BLaER1 (cell line): Measurements from ENCODE around the gene APLN.

Source experiments
- H3K27ac ChIP-seq: shearing (Covaris generic); formaldehyde crosslinking; 2 replicates; pipeline ENCODE4 v1.8.1; 2022
- H3K27me3 ChIP-seq: shearing (Covaris generic); formaldehyde crosslinking; 2 replicates; pipeline ENCODE4 v1.8.1; 2022
- H3K36me3 ChIP-seq: shearing (Covaris generic); formaldehyde crosslinking; 2 replicates; pipeline ENCODE4 v1.8.1; 2022
- H3K4me1 ChIP-seq: shearing (Covaris generic); formaldehyde crosslinking; 2 replicates; pipeline ENCODE4 v1.8.1; 2022
- H3K4me2 ChIP-seq: shearing (Covaris generic); formaldehyde crosslinking; 2 replicates; pipeline ENCODE4 v1.8.1; 2022
- H3K4me3 ChIP-seq: shearing (Covaris generic); formaldehyde crosslinking; 2 replicates; pipeline ENCODE4 v1.8.1; 2022
- H3K9ac ChIP-seq: shearing (Covaris generic); formaldehyde crosslinking; 2 replicates; pipeline ENCODE4 v1.8.1; 2022
- H3K9me3 ChIP-seq: shearing (Covaris generic); formaldehyde crosslinking; 2 replicates; pipeline ENCODE4 v1.8.1; 2022
- H4K20me1 ChIP-seq: shearing (Covaris generic); formaldehyde crosslinking; 2 replicates; pipeline ENCODE4 v1.8.1; 2022
- Cebpa-rat ChIP-seq: shearing (Covaris generic); IDR thresholded peaks from 2 replicates; pipeline ENCODE4 v1.8.1; 2022

APLN gene

GRCh38 chrX:129654652-129655546 is at the start of gene APLN:
APLN (minus strand) TSS chrX:129654956; CDS start chrX:129654630, 326 bp downstream.
- no peak for TF ChIP-seq Cebpa-rat
- Histone ChIP-seq H3K9ac (peak within 1 kb of the TSS; percentile 38; the same call in 1 of the 2 replicates), H3K36me3 (no peaks in the 10 kb centered on the region), H3K27ac (no peak within 1 kb of the TSS), H3K4me3 (peak within 1 kb of the TSS; percentile 67), H3K4me1 (peaks cover 16% of the 10 kb centered on the region), H4K20me1 (peaks cover 18% of the 10 kb centered on the region; the same call in 1 of the 2 replicates), H3K9me3 (peaks cover 17% of the 10 kb centered on the region), H3K27me3 (peaks cover 84% of the 10 kb centered on the region), H3K4me2 (peak within 1 kb of the TSS; percentile 81)

- Histone ChIP-seq H3K27me3 (peaks cover 80% of the 10 kb centered on the region), H3K36me3 (no peaks in the 10 kb centered on the region), H3K9me3 (peaks cover 16% of the 10 kb centered on the region), H3K9ac (no peak overlapping the region), H3K27ac (no peak overlapping the region), H3K4me3 (no peak overlapping the region), H3K4me2 (no peak overlapping the region), H4K20me1 (no peaks in the 10 kb centered on the region), H3K4me1 (peaks cover 52% of the 10 kb centered on the region)
- no peak for TF ChIP-seq Cebpa-rat
These were observed 49.7 kb upstream of the APLN start for GRCh38 chrX:129704491-129704890.

- 0 out of 2 replicates have a peak, but pooled peaks cover 3% of the 10 kb centered on the region for H3K9me3 ChIP-seq
- H3K36me3 ChIP-seq: no peaks in the 10 kb centered on the region
- TF ChIP-seq Cebpa-rat: no peak
- H3K4me1 ChIP-seq: peaks cover 63% of the 10 kb centered on the region
- peak overlapping the region; percentile 76 for H3K27ac ChIP-seq
- H4K20me1 ChIP-seq: no peaks in the 10 kb centered on the region
- peak overlapping the region; percentile 75 for H3K4me2 ChIP-seq
- 0 out of 2 replicates have a peak overlapping the region, but pooled peaks have one; percentile 18 for H3K4me3 ChIP-seq
- peak overlapping the region; percentile 38; the same call in 1 of the 2 replicates for H3K9ac ChIP-seq
- peaks cover 94% of the 10 kb centered on the region for H3K27me3 ChIP-seq
These were observed 46.9 kb upstream of the APLN start for GRCh38 chrX:129701624-129702069.

GRCh38 chrX:129700536-129700935 is 45.8 kb upstream of the APLN start:
- Histone ChIP-seq H3K9me3 (0 out of 2 replicates have a peak, but pooled peaks cover 3% of the 10 kb centered on the region), H4K20me1 (no peaks in the 10 kb centered on the region), H3K36me3 (no peaks in the 10 kb centered on the region), H3K4me1 (peaks cover 52% of the 10 kb centered on the region), H3K9ac (no peak overlapping the region), H3K4me2 (peak overlapping the region; percentile 75), H3K27me3 (peaks cover 96% of the 10 kb centered on the region), H3K27ac (peak overlapping the region; percentile 76), H3K4me3 (no peak overlapping the region)
- no peak for TF ChIP-seq Cebpa-rat

- no peak for TF ChIP-seq Cebpa-rat
- Histone ChIP-seq H3K36me3 (no peaks in the 10 kb centered on the region), H3K4me1 (peaks cover 50% of the 10 kb centered on the region), H3K27ac (no peak overlapping the region), H3K4me3 (no peak overlapping the region), H4K20me1 (no peaks in the 10 kb centered on the region), H3K4me2 (peak overlapping the region; percentile 31; the same call in 1 of the 2 replicates), H3K9me3 (no peaks in the 10 kb centered on the region), H3K9ac (no peak overlapping the region), H3K27me3 (peaks cover 94% of the 10 kb centered on the region)
These were observed 43.4 kb upstream of the APLN start for GRCh38 chrX:129698150-129698549.

GRCh38 chrX:129697204-129697829 is 42.6 kb upstream of the APLN start:
- Histone ChIP-seq H3K4me2 (peak overlapping the region; percentile 31; the same call in 1 of the 2 replicates), H3K27ac (no peak overlapping the region)

GRCh38 chrX:129696463-129697155 is 41.9 kb upstream of the APLN start:
- Histone ChIP-seq H4K20me1 (no peaks in the 10 kb centered on the region), H3K9me3 (no peaks in the 10 kb centered on the region), H3K9ac (no peak overlapping the region), H3K36me3 (no peaks in the 10 kb centered on the region), H3K4me1 (peaks cover 34% of the 10 kb centered on the region), H3K4me2 (no peak overlapping the region), H3K4me3 (no peak overlapping the region), H3K27ac (no peak overlapping the region), H3K27me3 (peaks cover 84% of the 10 kb centered on the region)
- TF ChIP-seq Cebpa-rat: no peak

More at GRCh38 chrX:129697204-129697829, 42.6 kb upstream of the APLN start:
- H3K9ac ChIP-seq: no peak overlapping the region
- H3K9me3 ChIP-seq: no peaks in the 10 kb centered on the region
- no peak for TF ChIP-seq Cebpa-rat
- no peak overlapping the region for H3K4me3 ChIP-seq
- peaks cover 41% of the 10 kb centered on the region for H3K4me1 ChIP-seq
- no peaks in the 10 kb centered on the region for H3K36me3 ChIP-seq
- peaks cover 90% of the 10 kb centered on the region for H3K27me3 ChIP-seq
- no peaks in the 10 kb centered on the region for H4K20me1 ChIP-seq

GRCh38 chrX:129695937-129696336 is 41.2 kb upstream of the APLN start:
- Histone ChIP-seq H4K20me1 (no peaks in the 10 kb centered on the region), H3K27me3 (peaks cover 78% of the 10 kb centered on the region), H3K4me3 (no peak overlapping the region), H3K9ac (no peak overlapping the region), H3K4me2 (no peak overlapping the region), H3K36me3 (no peaks in the 10 kb centered on the region), H3K9me3 (no peaks in the 10 kb centered on the region), H3K27ac (no peak overlapping the region), H3K4me1 (peaks cover 28% of the 10 kb centered on the region)
- TF ChIP-seq Cebpa-rat: no peak

- Histone ChIP-seq H4K20me1 (no peaks in the 10 kb centered on the region), H3K4me2 (no peak overlapping the region), H3K36me3 (no peaks in the 10 kb centered on the region), H3K9ac (no peak overlapping the region), H3K4me3 (no peak overlapping the region), H3K4me1 (peaks cover 24% of the 10 kb centered on the region), H3K9me3 (no peaks in the 10 kb centered on the region), H3K27me3 (peaks cover 74% of the 10 kb centered on the region), H3K27ac (no peak overlapping the region)
- no peak for TF ChIP-seq Cebpa-rat
These were observed 40.8 kb upstream of the APLN start for GRCh38 chrX:129695535-129695934.
